ENCODE measurements around the gene CFAP157. TPM values are rescaled to one million over a fixed set of nuclear protein-coding genes. Genes with fewer than 3 reads are reported as not detected.

CFAP157 gene
- total and polyA plus RNA-seq, 2 experiments from 2014 or later, result 0.51 TPM; not detected in 1

DNA sequence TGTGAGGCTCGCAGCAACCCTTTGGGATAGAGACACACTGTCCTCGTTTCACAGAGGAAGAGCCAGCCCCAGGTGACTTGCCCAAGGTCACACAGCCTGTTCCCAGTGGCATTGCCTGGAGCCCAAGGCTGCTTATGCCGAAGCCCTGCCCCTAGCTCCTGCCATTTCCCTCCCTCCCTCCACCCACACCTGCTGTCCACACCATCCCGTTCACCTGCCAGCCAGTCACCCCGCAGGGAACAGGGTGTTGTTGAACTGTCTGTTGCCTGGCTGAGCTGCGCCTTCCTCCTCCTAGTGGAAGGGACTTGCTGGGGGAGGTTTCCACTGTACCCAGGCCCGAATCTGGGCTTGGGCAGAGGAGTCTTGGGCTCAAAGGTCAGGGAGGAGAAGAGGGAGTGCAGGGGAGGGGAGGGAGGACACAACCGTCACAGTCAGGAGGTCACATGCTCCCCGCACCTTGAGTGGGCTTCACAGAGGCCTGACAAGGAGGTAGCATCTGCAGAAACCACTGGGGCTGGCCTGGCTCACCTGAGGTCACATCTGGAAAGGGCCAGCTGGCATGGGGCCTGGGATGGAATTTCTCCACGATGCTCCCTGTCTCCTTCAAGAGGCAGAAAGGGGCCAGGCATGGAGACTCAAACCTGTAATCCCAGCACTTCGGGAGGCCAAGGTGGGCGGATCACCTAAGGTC, 15.4 kb downstream of the CFAP157 start:
- no peak overlapping the region for H2AFZ ChIP-seq
- no peak overlapping the region for H3K27ac ChIP-seq
- H3K79me2 ChIP-seq, result no peaks in the 10 kb centered on the region

DNA sequence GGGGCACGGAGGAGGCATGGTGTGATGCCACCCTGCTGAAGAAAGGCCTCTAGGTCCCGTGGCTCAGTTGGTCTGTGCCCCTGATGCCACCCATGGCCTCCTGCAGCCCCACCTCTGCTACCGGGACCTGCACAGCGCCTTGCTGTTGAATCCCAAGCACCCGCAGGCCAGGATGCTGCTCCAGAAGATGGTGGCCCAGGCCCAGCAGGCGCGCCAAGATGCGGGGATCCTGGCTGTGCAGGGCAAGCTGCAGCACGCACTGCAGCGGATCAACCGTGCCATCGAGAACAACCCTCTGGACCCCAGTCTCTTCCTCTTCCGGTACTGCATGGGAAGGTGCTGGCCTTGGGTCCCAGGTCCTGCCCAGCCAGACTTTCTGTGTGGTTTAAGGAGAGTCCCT, 16.2 kb downstream of the CFAP157 start:
- H3K79me2 ChIP-seq, result no peaks in the 10 kb centered on the region
- H3K4me2 ChIP-seq, result no peak overlapping the region
- H3K4me1 ChIP-seq (ENCODE audit: insufficient read depth), result no peaks in the 10 kb centered on the region
- WGBS (ENCODE audit: low lambda C conversion rate, missing lambda C conversion rate), result 95% methylated on average over 13 of the region's 13 CpGs
- no peaks in the 10 kb centered on the region for H4K20me1 ChIP-seq (ENCODE audit: insufficient read depth, poor library complexity, severe bottlenecking)
- H3K4me3 ChIP-seq, result no peak overlapping the region
- H3K9me3 ChIP-seq (ENCODE audit: low read depth), result no peaks in the 10 kb centered on the region
- H3K36me3 ChIP-seq (replicated peaks; ENCODE audit: insufficient read depth, low read depth), result no peaks in the 10 kb centered on the region
- no peak overlapping the region for H3K27ac ChIP-seq
- no peaks in the 10 kb centered on the region for H3K27me3 ChIP-seq
- TF ChIP-seq EZH2phosphoT487 (IDR thresholded peaks at IDR 0.05; ENCODE audit: low read depth, severe bottlenecking, unreplicated experiment) (no peak), EZH2 (IDR thresholded peaks at IDR 0.05; ENCODE audit: borderline replicate concordance) (no peak)
- TF ChIP-seq, protein P1, sequence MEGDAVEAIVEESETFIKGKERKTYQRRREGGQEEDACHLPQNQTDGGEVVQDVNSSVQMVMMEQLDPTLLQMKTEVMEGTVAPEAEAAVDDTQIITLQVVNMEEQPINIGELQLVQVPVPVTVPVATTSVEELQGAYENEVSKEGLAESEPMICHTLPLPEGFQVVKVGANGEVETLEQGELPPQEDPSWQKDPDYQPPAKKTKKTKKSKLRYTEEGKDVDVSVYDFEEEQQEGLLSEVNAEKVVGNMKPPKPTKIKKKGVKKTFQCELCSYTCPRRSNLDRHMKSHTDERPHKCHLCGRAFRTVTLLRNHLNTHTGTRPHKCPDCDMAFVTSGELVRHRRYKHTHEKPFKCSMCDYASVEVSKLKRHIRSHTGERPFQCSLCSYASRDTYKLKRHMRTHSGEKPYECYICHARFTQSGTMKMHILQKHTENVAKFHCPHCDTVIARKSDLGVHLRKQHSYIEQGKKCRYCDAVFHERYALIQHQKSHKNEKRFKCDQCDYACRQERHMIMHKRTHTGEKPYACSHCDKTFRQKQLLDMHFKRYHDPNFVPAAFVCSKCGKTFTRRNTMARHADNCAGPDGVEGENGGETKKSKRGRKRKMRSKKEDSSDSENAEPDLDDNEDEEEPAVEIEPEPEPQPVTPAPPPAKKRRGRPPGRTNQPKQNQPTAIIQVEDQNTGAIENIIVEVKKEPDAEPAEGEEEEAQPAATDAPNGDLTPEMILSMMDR (IDR thresholded peaks at IDR 0.05; ENCODE audit: poor library complexity), result no peak
- no peak overlapping the region for H2AFZ ChIP-seq
- DNase-seq (ENCODE audit: low spot score), result no peak
- no peaks in the 10 kb centered on the region for H3K9me2 ChIP-seq (replicated peaks; ENCODE audit: insufficient read depth)

More for the DNA sequence above, 15.4 kb downstream of the CFAP157 start:
- H3K36me3 ChIP-seq (replicated peaks; ENCODE audit: insufficient read depth, low read depth), result no peaks in the 10 kb centered on the region
- H3K9me2 ChIP-seq (replicated peaks; ENCODE audit: insufficient read depth), result no peaks in the 10 kb centered on the region
- no peak overlapping the region for H3K4me2 ChIP-seq
- no peak for DNase-seq (ENCODE audit: low spot score)
- H3K4me1 ChIP-seq (ENCODE audit: insufficient read depth), result no peaks in the 10 kb centered on the region
- H3K27me3 ChIP-seq, result no peaks in the 10 kb centered on the region
- H3K9me3 ChIP-seq (ENCODE audit: low read depth), result no peaks in the 10 kb centered on the region
- H3K4me3 ChIP-seq, result no peak overlapping the region
- TF ChIP-seq EZH2phosphoT487 (IDR thresholded peaks at IDR 0.05; ENCODE audit: low read depth, severe bottlenecking, unreplicated experiment) (no peak), EZH2 (IDR thresholded peaks at IDR 0.05; ENCODE audit: borderline replicate concordance) (no peak)
- no peaks in the 10 kb centered on the region for H4K20me1 ChIP-seq (ENCODE audit: insufficient read depth, poor library complexity, severe bottlenecking)
- 70% methylated on average over 12 of the region's 12 CpGs for WGBS (ENCODE audit: low lambda C conversion rate, missing lambda C conversion rate)

DNA sequence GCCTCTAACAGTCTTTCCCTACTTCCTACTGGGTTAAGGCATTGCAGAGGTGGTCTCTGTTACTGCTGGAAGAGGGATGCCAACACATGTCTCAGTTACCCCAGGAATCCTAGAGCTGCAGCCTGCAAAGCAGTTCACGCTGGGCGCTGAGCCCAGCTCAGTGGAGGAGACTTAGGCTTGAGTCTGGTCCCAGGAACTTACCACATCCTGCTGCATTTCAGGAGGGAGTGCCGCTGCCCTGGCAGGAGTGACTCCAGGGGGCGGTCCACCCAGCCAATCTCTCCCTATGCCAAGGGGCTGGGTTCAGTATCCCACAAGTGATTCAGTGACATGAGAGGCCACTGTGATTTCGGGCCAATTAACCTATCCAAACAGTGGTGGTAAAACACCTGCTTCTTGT, 16.7 kb downstream of the CFAP157 start:
- Histone ChIP-seq H4K20me1 (ENCODE audit: insufficient read depth, poor library complexity, severe bottlenecking) (no peaks in the 10 kb centered on the region), H3K27ac (no peak overlapping the region), H3K27me3 (no peaks in the 10 kb centered on the region), H3K79me2 (no peaks in the 10 kb centered on the region), H2AFZ (no peak overlapping the region), H3K9me3 (ENCODE audit: low read depth) (no peaks in the 10 kb centered on the region), H3K4me1 (ENCODE audit: insufficient read depth) (no peaks in the 10 kb centered on the region), H3K4me2 (no peak overlapping the region), H3K36me3 (replicated peaks; ENCODE audit: insufficient read depth, low read depth) (no peaks in the 10 kb centered on the region), H3K9me2 (replicated peaks; ENCODE audit: insufficient read depth) (no peaks in the 10 kb centered on the region), H3K4me3 (no peak overlapping the region)
- no peak for TF ChIP-seq EZH2phosphoT487 (IDR thresholded peaks at IDR 0.05; ENCODE audit: low read depth, severe bottlenecking, unreplicated experiment)
- DNase-seq (ENCODE audit: low spot score), result no peak
- WGBS (ENCODE audit: low lambda C conversion rate, missing lambda C conversion rate), result 91% methylated on average over 5 of the region's 5 CpGs

DNA sequence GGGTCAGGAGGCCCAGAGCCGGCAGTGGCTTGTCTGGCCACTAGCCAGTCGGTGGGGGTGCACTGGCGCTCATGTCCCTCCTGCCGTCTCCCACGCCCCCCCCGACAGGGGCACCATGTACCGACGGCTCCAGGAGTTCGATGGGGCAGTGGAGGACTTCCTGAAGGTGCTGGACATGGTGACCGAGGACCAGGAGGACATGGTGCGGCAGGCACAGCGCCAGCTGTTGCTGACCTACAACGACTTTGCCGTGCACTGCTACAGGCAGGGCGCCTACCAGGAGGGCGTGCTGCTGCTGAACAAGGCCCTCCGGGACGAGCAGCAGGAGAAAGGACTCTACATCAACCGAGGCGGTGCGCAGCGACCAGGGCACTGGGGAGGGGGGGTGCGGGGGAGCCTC, 17.2 kb downstream of the CFAP157 start:
- no peaks in the 10 kb centered on the region for H3K36me3 ChIP-seq (replicated peaks; ENCODE audit: insufficient read depth, low read depth)
- no peaks in the 10 kb centered on the region for H3K27me3 ChIP-seq
- no peak for DNase-seq (ENCODE audit: low spot score)
- no peak overlapping the region for H2AFZ ChIP-seq
- H3K9me3 ChIP-seq (ENCODE audit: low read depth), result no peaks in the 10 kb centered on the region
- WGBS (ENCODE audit: low lambda C conversion rate, missing lambda C conversion rate), result 85% methylated on average over 18 of the region's 23 CpGs
- no peaks in the 10 kb centered on the region for H3K4me1 ChIP-seq (ENCODE audit: insufficient read depth)
- H4K20me1 ChIP-seq (ENCODE audit: insufficient read depth, poor library complexity, severe bottlenecking), result no peaks in the 10 kb centered on the region
- H3K27ac ChIP-seq, result no peak overlapping the region
- TF ChIP-seq EZH2phosphoT487 (IDR thresholded peaks at IDR 0.05; ENCODE audit: low read depth, severe bottlenecking, unreplicated experiment), result no peak
- no peak for TF ChIP-seq EZH2 (IDR thresholded peaks at IDR 0.05; ENCODE audit: borderline replicate concordance)
- TF ChIP-seq, protein P1 (IDR thresholded peaks at IDR 0.05; ENCODE audit: poor library complexity), result no peak
- no peak overlapping the region for H3K4me3 ChIP-seq
- no peak overlapping the region for H3K4me2 ChIP-seq
- no peaks in the 10 kb centered on the region for H3K79me2 ChIP-seq
- H3K9me2 ChIP-seq (replicated peaks; ENCODE audit: insufficient read depth), result no peaks in the 10 kb centered on the region

Measured in hepatocyte (in vitro differentiated cells).